SJCRH30 (cell line): ENCODE data around the gene PRPF6. TPM values are rescaled to one million over a fixed set of nuclear protein-coding genes. Genes with fewer than 3 reads are reported as not detected.
"Not testable (repeated sequence)": the region's sequence is repeated elsewhere in the genome, so short reads cannot be mapped to it uniquely, and the experiment has no call there.

ENCODE experiments used
- DNase-seq, 2 experiments: peaks; one replicate each; pipeline ENCODE4 v3.0.0-alpha.2; 2015 to 2020
- H3K27ac ChIP-seq: fragments of 250-450 bp; sonication (Bioruptor Pico); 2 replicates; pipeline ENCODE4 v1.5.1; 2020; ENCODE audit warnings: mild to moderate bottlenecking, moderate library complexity
- H3K27me3 ChIP-seq: fragments of 250-450 bp; sonication (Bioruptor Pico); 2 replicates; pipeline ENCODE4 v1.5.1; 2020; ENCODE audit warnings: mild to moderate bottlenecking, moderate library complexity
- H3K36me3 ChIP-seq: fragments of 250-450 bp; sonication (Bioruptor Pico); 2 replicates; pipeline ENCODE4 v1.5.1; 2020; ENCODE audit warnings: mild to moderate bottlenecking, moderate library complexity
- H3K4me1 ChIP-seq: fragments of 250-450 bp; sonication (Bioruptor Pico); 2 replicates; pipeline ENCODE4 v1.5.1; 2020; ENCODE audit warnings: mild to moderate bottlenecking, moderate library complexity
- H3K4me3 ChIP-seq: fragments of 250-450 bp; sonication (Bioruptor Pico); 2 replicates; pipeline ENCODE4 v1.5.1; 2020; ENCODE audit warnings: mild to moderate bottlenecking, moderate library complexity
- H3K9me3 ChIP-seq: fragments of 250-450 bp; sonication (Bioruptor Pico); replicated peaks from 2 replicates; pipeline ENCODE4 v1.5.1; 2020; ENCODE audit warnings: mild to moderate bottlenecking, moderate library complexity
- total RNA-seq: library from RNA; depleted of rRNA; stranded (reverse); fragments of >200 nt; shearing (Covaris generic); gene quantifications from 2 replicates; pipeline ENCODE4 v1.2.3, GENCODE V29; 2014

The PRPF6 gene
- total RNA-seq, 1 experiment from 2014 or later: 70.1 TPM

DNA sequence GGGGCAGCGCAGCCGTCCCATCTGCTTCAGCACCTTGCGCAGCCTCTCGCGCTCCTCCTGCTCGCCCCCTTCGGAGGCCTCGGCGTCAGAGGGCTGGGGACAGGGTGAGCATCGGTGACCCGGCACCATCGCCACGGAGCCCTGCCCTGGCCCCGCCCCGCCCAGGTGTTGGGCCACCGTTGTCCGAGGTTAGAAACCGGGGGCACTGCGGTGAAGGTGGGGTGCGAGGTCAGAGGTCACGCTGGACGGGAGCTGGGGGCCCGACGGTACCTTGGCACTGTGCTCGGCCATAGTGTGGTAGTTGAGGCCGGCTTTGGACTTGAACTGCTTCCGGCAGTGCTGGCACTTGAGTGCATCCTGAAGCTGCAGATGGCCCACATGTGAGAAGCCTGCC is 17.6 kb upstream of the PRPF6 start:
- no peak overlapping the region for H3K27ac ChIP-seq
- no peaks in the 10 kb centered on the region for H3K4me1 ChIP-seq
- no peak overlapping the region for H3K4me3 ChIP-seq
- no peak for DNase-seq
- no peaks in the 10 kb centered on the region for H3K9me3 ChIP-seq
- no peaks in the 10 kb centered on the region; the same call in 1 of the 2 replicates for H3K27me3 ChIP-seq
- H3K36me3 ChIP-seq: peaks cover 24% of the 10 kb centered on the region

- DNase-seq: no peak
- H3K4me1 ChIP-seq: peaks cover 3% of the 10 kb centered on the region; the same call in 1 of the 2 replicates
- H3K27me3 ChIP-seq: no peaks in the 10 kb centered on the region; the same call in 1 of the 2 replicates
- no peak overlapping the region for H3K27ac ChIP-seq
- no peaks in the 10 kb centered on the region for H3K9me3 ChIP-seq
- H3K4me3 ChIP-seq: no peak overlapping the region
- peaks cover 24% of the 10 kb centered on the region for H3K36me3 ChIP-seq
Measured at GRCh38 chr20:63963784-63964301, 17.1 kb upstream of the PRPF6 start.

DNA sequence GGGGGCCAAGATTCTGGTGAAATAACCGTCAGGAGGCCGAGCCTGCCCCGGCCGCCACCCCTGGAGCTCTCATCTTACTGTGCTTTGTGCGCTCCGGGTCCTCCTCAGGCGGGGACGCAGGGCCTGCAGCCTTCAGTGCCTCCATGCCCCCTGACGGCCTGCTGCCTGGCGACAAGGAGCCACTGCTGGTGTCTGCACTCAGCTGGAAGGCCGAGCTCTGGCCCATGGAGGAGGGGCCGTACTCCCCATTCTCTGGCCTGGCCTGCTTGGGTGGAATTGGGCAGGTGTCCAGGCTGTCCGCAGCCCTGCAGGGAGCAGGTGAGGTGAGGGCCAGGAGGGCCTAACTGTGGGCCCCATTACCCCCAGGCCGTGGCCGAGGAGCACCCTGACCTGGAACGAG is 16.5 kb upstream of the PRPF6 start:
- Histone ChIP-seq H3K36me3 (peaks cover 24% of the 10 kb centered on the region), H3K27me3 (no peaks in the 10 kb centered on the region; the same call in 1 of the 2 replicates), H3K4me1 (peaks cover 4% of the 10 kb centered on the region; the same call in 1 of the 2 replicates), H3K27ac (no peak overlapping the region), H3K4me3 (no peak overlapping the region), H3K9me3 (no peaks in the 10 kb centered on the region)
- no peak for DNase-seq

GRCh38 chr20:63966172-63966943 is 14.6 kb upstream of the PRPF6 start:
- peaks cover 5% of the 10 kb centered on the region; the same call in 1 of the 2 replicates for H3K27me3 ChIP-seq
- peaks cover 24% of the 10 kb centered on the region for H3K36me3 ChIP-seq
- H3K9me3 ChIP-seq: no peaks in the 10 kb centered on the region

DNA sequence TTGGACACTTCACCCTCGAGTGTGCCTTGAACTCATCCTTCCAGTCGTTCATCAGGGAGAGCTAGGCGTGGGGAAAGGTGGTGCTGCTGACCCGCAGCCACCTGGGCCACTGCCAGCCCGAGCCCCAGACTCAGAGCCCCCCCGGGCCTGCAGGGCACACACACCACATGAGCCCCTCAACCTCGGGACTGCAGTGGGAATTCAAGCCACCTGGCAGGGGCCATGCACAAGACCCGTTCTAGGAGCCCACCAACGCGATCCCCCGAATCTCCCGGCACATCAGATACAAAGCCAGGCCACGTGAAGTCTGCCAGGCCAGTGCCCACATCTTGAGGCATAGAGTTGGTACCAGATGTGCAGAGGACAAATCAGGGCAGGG is 14.0 kb upstream of the PRPF6 start:
- Histone ChIP-seq H3K4me1 (peaks cover 4% of the 10 kb centered on the region; the same call in 1 of the 2 replicates), H3K9me3 (no peaks in the 10 kb centered on the region), H3K27ac (no peak overlapping the region), H3K27me3 (peaks cover 5% of the 10 kb centered on the region; the same call in 1 of the 2 replicates), H3K36me3 (peaks cover 20% of the 10 kb centered on the region), H3K4me3 (no peak overlapping the region)
- DNase-seq: no peak

More at GRCh38 chr20:63966172-63966943, 14.6 kb upstream of the PRPF6 start:
- H3K4me1 ChIP-seq: peaks cover 4% of the 10 kb centered on the region; the same call in 1 of the 2 replicates
- no peak overlapping the region for H3K27ac ChIP-seq
- H3K4me3 ChIP-seq: no peak overlapping the region
- DNase-seq: no peak

DNA sequence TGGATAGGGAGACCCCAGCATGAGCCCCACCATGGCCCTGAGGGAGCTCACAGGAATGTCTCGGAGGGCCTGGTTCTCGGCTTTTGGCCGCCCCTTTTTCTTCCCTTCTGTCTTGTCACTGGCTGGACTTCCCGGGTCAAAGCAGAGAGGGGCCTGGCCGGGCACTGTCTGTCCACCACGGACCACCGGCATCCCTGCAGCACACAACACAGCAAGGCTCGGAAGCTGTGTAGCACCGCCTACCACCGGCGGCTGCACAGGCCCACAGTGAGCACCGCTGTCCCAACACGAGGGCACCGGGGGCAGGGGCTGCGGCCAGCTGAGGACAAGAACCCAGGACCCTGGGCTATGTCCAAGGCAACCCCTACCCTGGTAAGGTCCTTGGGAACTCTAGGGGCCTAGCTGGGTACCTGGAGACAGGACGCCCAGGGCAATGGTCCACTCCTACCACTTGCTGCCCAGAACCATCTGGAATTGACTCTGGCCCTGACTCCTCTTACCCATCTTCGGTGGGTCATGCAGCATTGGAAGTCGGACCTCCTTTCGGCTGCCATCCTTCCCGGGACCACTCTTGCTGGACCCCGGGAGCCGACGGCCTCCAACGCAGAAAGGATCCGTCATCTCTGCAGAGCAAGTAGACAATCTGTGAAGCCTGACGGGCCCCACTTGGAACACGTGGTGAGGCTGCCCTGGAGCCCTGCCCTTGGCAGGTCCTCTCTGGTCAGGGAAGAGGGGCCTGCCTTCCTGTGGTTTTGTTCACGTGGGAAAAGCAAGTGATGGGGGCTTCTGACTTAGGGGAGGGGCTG is 13.4 kb upstream of the PRPF6 start:
- Histone ChIP-seq H3K36me3 (peaks cover 14% of the 10 kb centered on the region), H3K4me3 (no peak overlapping the region), H3K27me3 (peaks cover 5% of the 10 kb centered on the region; the same call in 1 of the 2 replicates), H3K27ac (no peak overlapping the region), H3K9me3 (no peaks in the 10 kb centered on the region), H3K4me1 (peaks cover 4% of the 10 kb centered on the region; the same call in 1 of the 2 replicates)
- DNase-seq: no peak

GRCh38 chr20:63968136-63968927 is 12.6 kb upstream of the PRPF6 start:
- peak in 1 of 2 experiments; percentile 8 for DNase-seq
- Histone ChIP-seq H3K4me3 (peak overlapping the region; percentile 59), H3K36me3 (peaks cover 12% of the 10 kb centered on the region), H3K9me3 (no peaks in the 10 kb centered on the region), H3K27me3 (peaks cover 5% of the 10 kb centered on the region; the same call in 1 of the 2 replicates), H3K27ac (no peak overlapping the region), H3K4me1 (peaks cover 4% of the 10 kb centered on the region; the same call in 1 of the 2 replicates)

GRCh38 chr20:63968928-63969760 is 11.8 kb upstream of the PRPF6 start:
- no peak overlapping the region for H3K27ac ChIP-seq
- peak overlapping the region; percentile 59 for H3K4me3 ChIP-seq
- H3K4me1 ChIP-seq: peaks cover 4% of the 10 kb centered on the region; the same call in 1 of the 2 replicates
- H3K36me3 ChIP-seq: peaks cover 6% of the 10 kb centered on the region; the same call in 1 of the 2 replicates
- peak in 1 of 2 experiments; percentile 38 for DNase-seq
- no peaks in the 10 kb centered on the region for H3K9me3 ChIP-seq
- peaks cover 5% of the 10 kb centered on the region; the same call in 1 of the 2 replicates for H3K27me3 ChIP-seq

- peaks cover 5% of the 10 kb centered on the region; the same call in 1 of the 2 replicates for H3K27me3 ChIP-seq
- no peaks in the 10 kb centered on the region for H3K9me3 ChIP-seq
- peaks cover 8% of the 10 kb centered on the region; the same call in 1 of the 2 replicates for H3K4me1 ChIP-seq
- peak; percentile 79 to 80 for DNase-seq
- peaks cover 6% of the 10 kb centered on the region; the same call in 1 of the 2 replicates for H3K36me3 ChIP-seq
- H3K4me3 ChIP-seq: peak within 1 kb of the TSS; percentile 59
- H3K27ac ChIP-seq: no peak within 1 kb of the TSS
Measured at GRCh38 chr20:63969838-63970713, 10.9 kb upstream of the PRPF6 start, which contains the start of gene ZNF512B. Gene ZNF512B (minus strand): TSS chr20:63969930. CDS start chr20:63967950, 1,980 bp downstream.

GRCh38 chr20:63970714-63971431 is 10.1 kb upstream of the PRPF6 start:
- H3K9me3 ChIP-seq: no peaks in the 10 kb centered on the region
- no peak for DNase-seq
- H3K4me3 ChIP-seq: no peak overlapping the region
- H3K4me1 ChIP-seq: peaks cover 8% of the 10 kb centered on the region; the same call in 1 of the 2 replicates
- H3K36me3 ChIP-seq: peaks cover 6% of the 10 kb centered on the region; the same call in 1 of the 2 replicates
- no peak overlapping the region for H3K27ac ChIP-seq
- H3K27me3 ChIP-seq: peaks cover 5% of the 10 kb centered on the region; the same call in 1 of the 2 replicates

DNA sequence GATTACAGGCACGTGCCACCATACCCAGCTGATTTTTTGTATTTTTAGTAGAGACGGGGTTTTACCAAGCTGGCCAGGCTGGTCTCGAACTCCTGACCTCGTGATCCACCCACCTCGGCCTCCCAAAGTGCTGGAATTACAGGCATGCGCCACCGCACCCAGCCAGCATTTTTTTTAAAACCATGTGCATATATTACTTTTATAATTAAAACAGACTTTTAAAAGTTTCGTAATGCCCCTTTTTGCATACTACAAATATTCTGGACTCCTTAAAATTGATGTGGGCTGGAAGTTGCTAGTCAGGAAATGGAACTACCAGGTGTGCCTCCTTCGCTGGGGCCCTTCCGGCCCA is 9.0 kb upstream of the PRPF6 start:
- not testable (repeated sequence) for H3K4me3 ChIP-seq, H3K27ac ChIP-seq, H3K4me1 ChIP-seq, H3K36me3 ChIP-seq, DNase-seq, H3K9me3 ChIP-seq, H3K27me3 ChIP-seq
